K562 (cell line): ENCODE measurements around the gene TEAD4. TPM values are rescaled to one million over a fixed set of nuclear protein-coding genes. Genes with fewer than 3 reads are reported as not detected.

Experiments
- ATAC-seq: fragments of 200-7000 bp; cut with Tn5 transposase; 3 replicates; pipeline ENCODE4 v1.9.1; 2020; ENCODE audit warnings: moderate library complexity
- BruUV-seq: library from RNA; stranded (reverse); fragments of 400-500 nt; replicated peaks from 2 replicates; lab custom pipeline; 2021; lab: Mats Ljungman, UMichigan
- CTCF ChIA-PET: fragments of 300-600 bp; formaldehyde crosslinking; extraction: SDS; loops from one replicate; lab custom pipeline; 2021; ENCODE audit warnings: low intra/inter-chr PET ratio; lab: Yijun Ruan, JAX
- POLR2A ChIA-PET: fragments of 300-600, 350-650 bp; sonication (Branson Sonifier 250); formaldehyde crosslinking; extraction: SDS; loops from one replicate; lab custom pipeline; 2021; ENCODE audit warnings: antibody characterized with exemption, inconsistent platforms; lab: Yijun Ruan, JAX
- DNase-seq, 4 experiments: peaks; one replicate each; pipeline versions ENCODE4 v3.0.0 to v3.0.0-alpha.2; 2011 to 2018; ENCODE audit warnings: low spot score in 3 of 4, mixed read lengths in 3 of 4; ENCODE audit errors: extremely low read depth in 1 of 4
- FAIRE-seq: peaks from 2 replicates; lab custom pipeline; 2011; peaks lifted over from hg19 to GRCh38; lab: Jason Lieb, UNC
- H2AFZ ChIP-seq: 2 replicates; pipeline ENCODE4 v1.6.0; 2011; ENCODE audit warnings: low read depth, low read length, control low read depth, inconsistent platforms
- H3K27ac ChIP-seq: fragments of 200-600 bp; 3 replicates; pipeline ENCODE4 v1.8.0; 2011; ENCODE audit warnings: low read depth, mild to moderate bottlenecking, control low read depth, inconsistent platforms, low read length, moderate library complexity, mixed read lengths; ENCODE audit errors: extremely low read depth
- H3K27me3 ChIP-seq, 2 experiments: fragments of 300-600 bp in 1 of 2; 2 replicates in 1 of 2; 3 replicates in 1 of 2; pipeline versions ENCODE4 v1.6.0 to v1.8.0; 2011; ENCODE audit warnings: inconsistent platforms in 2 of 2, low read length in 2 of 2, mild to moderate bottlenecking in 1 of 2, mixed read lengths in 1 of 2, moderate library complexity in 1 of 2; ENCODE audit not compliant: control insufficient read depth in 2 of 2, insufficient read depth in 2 of 2
- H3K36me3 ChIP-seq: fragments of 300-600 bp; 3 replicates; pipeline ENCODE4 v1.8.0; 2011; ENCODE audit warnings: mild to moderate bottlenecking, low read length, inconsistent platforms; ENCODE audit not compliant: control insufficient read depth, insufficient read depth
- H3K4me1 ChIP-seq, 2 experiments: fragments of 200-600 bp in 1 of 2; replicated peaks in 1 of 2; 2 replicates in 1 of 2; 3 replicates in 1 of 2; pipeline versions ENCODE4 v1.5.1 to v1.8.0; 2011; ENCODE audit warnings: inconsistent platforms in 2 of 2, low read length in 2 of 2, mild to moderate bottlenecking in 1 of 2, mixed read lengths in 1 of 2, moderate library complexity in 1 of 2; ENCODE audit not compliant: control insufficient read depth in 2 of 2, insufficient read depth in 2 of 2
- H3K4me2 ChIP-seq: 2 replicates; pipeline ENCODE4 v1.6.1; 2011; ENCODE audit warnings: low read length, control low read depth, inconsistent platforms, mixed read lengths; ENCODE audit not compliant: insufficient read depth
- H3K4me3 ChIP-seq: fragments of 200-600 bp; sonication (generic), shearing (Covaris generic); 2 replicates; pipeline ENCODE4 v1.5.1; 2016; ENCODE audit warnings: control low read depth, inconsistent platforms
- H3K79me2 ChIP-seq: fragments of 200-600 bp; 3 replicates; pipeline ENCODE4 v1.8.0; 2011; ENCODE audit warnings: low read length, inconsistent platforms; ENCODE audit not compliant: control insufficient read depth, insufficient read depth
- H3K9ac ChIP-seq, 2 experiments: 2 replicates each; pipeline versions ENCODE4 v1.6.0 to v1.6.1; 2011; ENCODE audit warnings: low read depth in 2 of 2, low read length in 2 of 2, control low read depth in 1 of 2, inconsistent platforms in 1 of 2, mild to moderate bottlenecking in 1 of 2, mixed read lengths in 1 of 2; ENCODE audit not compliant: insufficient read depth in 1 of 2
- H3K9me1 ChIP-seq: one replicate; pipeline ENCODE4 v1.6.0; 2011; ENCODE audit warnings: inconsistent platforms, mild to moderate bottlenecking, low read length, moderate library complexity; ENCODE audit not compliant: control insufficient read depth, insufficient read depth
- H3K9me3 ChIP-seq: replicated peaks from 2 replicates; pipeline ENCODE4 v1.5.1; 2011; ENCODE audit warnings: low read depth, low read length, inconsistent platforms; ENCODE audit not compliant: control insufficient read depth, insufficient read depth
- H4K20me1 ChIP-seq: replicated peaks from 2 replicates; pipeline ENCODE4 v1.6.1; 2011; ENCODE audit warnings: low read length, inconsistent platforms, mixed read lengths; ENCODE audit not compliant: control insufficient read depth, insufficient read depth
- CC2D1A ChIP-seq: fragments of 450-650 bp; IDR thresholded peaks from 2 replicates; pipeline ENCODE4 v1.6.1; 2017; ENCODE audit warnings: mild to moderate bottlenecking
- ERF ChIP-seq: fragments of 450-650 bp; formaldehyde crosslinking; IDR thresholded peaks from 2 replicates; pipeline ENCODE4 v1.4.0; 2020; ENCODE audit warnings: mild to moderate bottlenecking, mixed read lengths
- ETS2 ChIP-seq: IDR thresholded peaks from 2 replicates; pipeline ENCODE4 v1.6.1; 2016; ENCODE audit warnings: borderline replicate concordance, missing genetic modification characterization, mild to moderate bottlenecking, moderate library complexity, missing compliant biosample characterization; ENCODE audit not compliant: poor library complexity, severe bottlenecking
- HDGF ChIP-seq: fragments of 450-650 bp; IDR thresholded peaks from 2 replicates; pipeline ENCODE4 v1.6.1; 2016
- HMG20A ChIP-seq: fragments of 450-650 bp; formaldehyde crosslinking; conservative IDR thresholded peaks from 2 replicates; pipeline ENCODE4 v1.4.0; 2020; ENCODE audit warnings: mild to moderate bottlenecking, mixed read lengths
- NBN ChIP-seq: fragments of 450-650 bp; IDR thresholded peaks from 2 replicates; pipeline ENCODE4 v1.6.1; 2016; ENCODE audit warnings: low read depth, mild to moderate bottlenecking
- NFXL1 ChIP-seq: fragments of 450-650 bp; formaldehyde crosslinking; IDR thresholded peaks from 2 replicates; pipeline ENCODE4 v1.4.0; 2021; ENCODE audit warnings: mild to moderate bottlenecking
- RAD21 ChIP-seq, 2 experiments: fragments of 250-450 bp in 1 of 2; fragments of 450-650 bp in 1 of 2; sonication (Bioruptor Pico) in 1 of 2; formaldehyde crosslinking in 1 of 2; IDR thresholded peaks in 1 of 2; conservative IDR thresholded peaks in 1 of 2; 2 replicates each; pipeline versions ENCODE4 v1.4.0 to v1.8.0; 2020 to 2022; ENCODE audit warnings: mild to moderate bottlenecking in 2 of 2, moderate library complexity in 1 of 2
- ZNF263 ChIP-seq: sonication (generic); formaldehyde crosslinking; IDR thresholded peaks from 2 replicates; pipeline ENCODE4 v1.8.0; 2022; ENCODE audit warnings: mild to moderate bottlenecking, missing genetic modification reagents, borderline replicate concordance
- WGBS: fragments of 100-300 bp; shearing (Covaris generic); methylation state at CpG from one replicate; pipeline ENCODE4 v1.1.6; 2016; ENCODE audit warnings: low coverage, mixed read lengths; ENCODE audit not compliant: insufficient coverage; ENCODE audit errors: missing lambda C conversion rate; 5-methylcytosine and 5-hydroxymethylcytosine counted together
- in situ Hi-C: fragments of 300-500 bp; cut with MboI; formaldehyde crosslinking; loops from 4 replicates; pipeline ENCODE4 v1.15.0; 2018; ENCODE audit warnings: inconsistent platforms, mixed read lengths
- intact Hi-C: fragments of 100-400 bp; cut with micrococcal nuclease; formaldehyde crosslinking; loops from 2 replicates; pipeline ENCODE4 v1.14.2; 2022
- polyA plus RNA-seq, 8 experiments: library from polyadenylated mRNA; depleted of rRNA in 4 of 8; stranded (reverse) in 5 of 8; unstranded in 3 of 8; fragments of >200 nt; fragmentation: Nextera tagmentation in 2 of 8; fragmentation: Illumina TruSeq in 1 of 8; extraction: Ambion mirVana in 2 of 8; extraction: Trizol in 1 of 8; gene quantifications; 2 replicates each; pipeline versions ENCODE4 v1.2.1 to v1.2.3, GENCODE V29; 2011 to 2014; ENCODE audit warnings: inconsistent platforms in 1 of 8, missing spikeins in 1 of 8
- total RNA-seq, 7 experiments: library from RNA; depleted of rRNA in 6 of 7; stranded (reverse); fragments of >200 nt in 6 of 7; fragmentation: Illumina TruSeq in 2 of 7; extraction: Trizol in 2 of 7; gene quantifications; 2 replicates each; pipeline versions ENCODE4 v1.2.1 to v1.2.3, GENCODE V29; 2011 to 2021; ENCODE audit warnings: low replicate concordance in 1 of 7

The TEAD4 gene
- total and polyA plus RNA-seq, 9 of the 15 experiments (the other 6 are each of a cell fraction or from before 2014, with no cell fraction given), result 0.82 to 40.0 (median 17.0) TPM

- H3K9ac ChIP-seq, result no peak overlapping the region
- H3K79me2 ChIP-seq, result no peaks in the 10 kb centered on the region
- FAIRE-seq (no peak), ATAC-seq (no peak), DNase-seq (peak in 1 of 4 experiments; percentile 2)
- POLR2A ChIA-PET, result interaction anchor here (0.6 kb wide), 1 partner anchor 146 kb away, joined by 4 read pairs; no protein-coding TSS in a partner anchor
- no TSS peak for BruUV-seq
- WGBS, result 0% methylated on average over 6 of the region's 8 CpGs
- H3K36me3 ChIP-seq, result no peaks in the 10 kb centered on the region
- no peaks in the 10 kb centered on the region for H4K20me1 ChIP-seq
- no peaks in the 10 kb centered on the region for H3K9me3 ChIP-seq
- CTCF ChIA-PET, result no interaction called here
- no peak overlapping the region for H3K4me3 ChIP-seq
- no peak overlapping the region for H2AFZ ChIP-seq
- TF ChIP-seq ERF (CRISPR knock-in tag), result no peak
- TF ChIP-seq HDGF, result no peak
- no peak for TF ChIP-seq CC2D1A
- TF ChIP-seq ZNF263 (CRISPR knock-in tag), result no peak
- H3K4me1 ChIP-seq, result no peaks in the 10 kb centered on the region; a peak in 1 of 5 replicates
- in situ Hi-C loops, result no loop called here
- H3K4me2 ChIP-seq, result no peak overlapping the region
- peaks cover 13 to 40% of the 10 kb centered on the region in 2 experiments; a peak in 4 of 5 replicates for H3K27me3 ChIP-seq
- H3K9me1 ChIP-seq, result peaks cover 2% of the 10 kb centered on the region
- intact Hi-C loops, result no loop called here
- H3K27ac ChIP-seq, result no peak overlapping the region
Observed at GRCh38 chr12:3055704-3056467, 96.7 kb downstream of the TEAD4 start.

- H2AFZ ChIP-seq, result no peak overlapping the region
- H3K4me3 ChIP-seq, result no peak overlapping the region
- no peak overlapping the region for H3K27ac ChIP-seq
- H3K36me3 ChIP-seq, result no peaks in the 10 kb centered on the region
- no peak for DNase-seq
- H4K20me1 ChIP-seq, result no peaks in the 10 kb centered on the region
- no peaks in the 10 kb centered on the region for H3K79me2 ChIP-seq
- in situ Hi-C loops, result no loop called here
- no peak overlapping the region for H3K9ac ChIP-seq
- H3K4me1 ChIP-seq, result no peaks in the 10 kb centered on the region
- no peaks in the 10 kb centered on the region for H3K9me3 ChIP-seq
- POLR2A ChIA-PET, result interaction anchor here (0.5 to 1.0 kb wide), 2 partner anchors 33 to 277 kb away, joined by 3 read pairs; no protein-coding TSS in a partner anchor
- peaks cover 5 to 31% of the 10 kb centered on the region in 2 experiments; a peak in 3 of 5 replicates for H3K27me3 ChIP-seq
- CTCF ChIA-PET, result no interaction called here
- H3K4me2 ChIP-seq, result no peak overlapping the region
- intact Hi-C loops, result no loop called here
- BruUV-seq, result no TSS peak
- no peak for FAIRE-seq
- WGBS, result 0% methylated on average over 5 of the region's 5 CpGs
- peaks cover 2% of the 10 kb centered on the region for H3K9me1 ChIP-seq
- ATAC-seq, result no peak
- no peak for TF ChIP-seq ETS2
- TF ChIP-seq NBN, result no peak
- no peak for TF ChIP-seq HMG20A (CRISPR knock-in tag)
- no peak for TF ChIP-seq RAD21 (CRISPR knock-in tag; conservative IDR thresholded peaks at IDR 0.05 in 1 of 2, IDR thresholded peaks at IDR 0.05 in 1 of 2)
- TF ChIP-seq NFXL1 (CRISPR knock-in tag), result no peak
Observed at GRCh38 chr12:3061059-3061458, 101.9 kb downstream of the TEAD4 start.
